ENCODE results near the gene STK11.

Gene STK11

DNA sequence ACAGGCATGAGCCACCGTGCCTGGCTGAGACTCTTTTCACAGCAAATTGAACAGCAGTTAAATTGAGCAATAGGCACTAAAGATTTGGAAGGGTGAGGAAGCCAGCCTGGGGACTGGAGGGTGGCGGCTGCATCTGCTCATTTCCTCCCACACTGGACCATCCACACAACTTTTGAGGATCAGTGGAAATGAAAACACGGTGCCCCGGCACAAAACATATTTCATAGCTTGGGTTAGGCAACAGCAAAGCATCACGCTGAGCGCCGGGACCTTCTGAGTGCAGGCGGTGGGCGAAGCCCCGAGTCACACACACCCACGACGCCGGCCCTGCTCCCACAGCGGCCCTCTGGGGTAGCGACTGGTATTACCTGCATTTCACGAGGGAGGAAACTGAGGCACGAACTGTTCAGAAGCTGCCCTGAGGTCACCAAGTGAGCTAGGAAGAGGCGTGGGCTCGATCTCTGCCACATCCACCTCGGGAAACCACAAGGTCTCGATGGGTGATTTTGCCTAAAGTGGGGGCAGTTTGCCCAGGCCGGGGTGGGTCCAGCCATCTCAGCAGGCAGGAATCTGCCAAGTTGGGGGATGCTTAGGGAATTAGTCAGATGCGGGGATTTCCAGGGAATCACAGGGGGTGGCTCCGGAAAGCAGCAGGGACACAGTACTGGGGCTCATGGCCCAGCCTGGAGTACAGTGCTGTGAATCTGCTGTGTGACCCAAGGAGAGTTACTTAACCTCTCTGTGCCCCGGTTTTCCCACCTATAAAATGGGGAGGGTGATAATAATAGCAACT is 28.1 kb upstream of the STK11 start:
- TF ChIP-seq, protein P1, sequence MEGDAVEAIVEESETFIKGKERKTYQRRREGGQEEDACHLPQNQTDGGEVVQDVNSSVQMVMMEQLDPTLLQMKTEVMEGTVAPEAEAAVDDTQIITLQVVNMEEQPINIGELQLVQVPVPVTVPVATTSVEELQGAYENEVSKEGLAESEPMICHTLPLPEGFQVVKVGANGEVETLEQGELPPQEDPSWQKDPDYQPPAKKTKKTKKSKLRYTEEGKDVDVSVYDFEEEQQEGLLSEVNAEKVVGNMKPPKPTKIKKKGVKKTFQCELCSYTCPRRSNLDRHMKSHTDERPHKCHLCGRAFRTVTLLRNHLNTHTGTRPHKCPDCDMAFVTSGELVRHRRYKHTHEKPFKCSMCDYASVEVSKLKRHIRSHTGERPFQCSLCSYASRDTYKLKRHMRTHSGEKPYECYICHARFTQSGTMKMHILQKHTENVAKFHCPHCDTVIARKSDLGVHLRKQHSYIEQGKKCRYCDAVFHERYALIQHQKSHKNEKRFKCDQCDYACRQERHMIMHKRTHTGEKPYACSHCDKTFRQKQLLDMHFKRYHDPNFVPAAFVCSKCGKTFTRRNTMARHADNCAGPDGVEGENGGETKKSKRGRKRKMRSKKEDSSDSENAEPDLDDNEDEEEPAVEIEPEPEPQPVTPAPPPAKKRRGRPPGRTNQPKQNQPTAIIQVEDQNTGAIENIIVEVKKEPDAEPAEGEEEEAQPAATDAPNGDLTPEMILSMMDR (conservative IDR thresholded peaks at IDR 0.05; ENCODE audit: low read depth, low read length): peak; percentile 63
- peak overlapping the region; percentile 11 for H3K4me3 ChIP-seq (ENCODE audit: low read depth, low read length)
- DNase-seq (ENCODE audit: low read depth): peak; percentile 93

DNA sequence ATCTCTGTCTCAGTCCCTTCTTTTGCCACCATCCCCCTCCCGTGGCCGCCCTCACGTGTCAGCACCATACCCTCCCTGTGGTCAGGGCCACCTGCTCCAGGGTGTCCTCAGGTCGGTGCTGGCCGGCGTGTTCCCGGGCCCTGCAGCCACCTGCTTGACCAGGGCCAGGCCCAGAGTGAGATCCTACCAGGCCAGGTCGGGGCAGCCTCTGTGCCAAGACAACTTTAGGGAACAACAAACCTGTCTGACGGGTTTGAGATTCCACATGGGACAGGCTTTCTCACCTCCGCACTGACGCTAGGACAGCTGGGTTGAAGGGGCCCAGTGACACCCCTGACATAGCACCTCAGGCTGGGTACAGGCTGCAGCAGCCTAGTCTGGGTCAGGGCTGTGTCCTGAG is 24.0 kb upstream of the STK11 start:
- DNase-seq (ENCODE audit: low read depth): no peak
- TF ChIP-seq, protein P1 (conservative IDR thresholded peaks at IDR 0.05; ENCODE audit: low read depth, low read length): no peak
- H3K4me3 ChIP-seq (ENCODE audit: low read depth, low read length): no peak overlapping the region

DNA sequence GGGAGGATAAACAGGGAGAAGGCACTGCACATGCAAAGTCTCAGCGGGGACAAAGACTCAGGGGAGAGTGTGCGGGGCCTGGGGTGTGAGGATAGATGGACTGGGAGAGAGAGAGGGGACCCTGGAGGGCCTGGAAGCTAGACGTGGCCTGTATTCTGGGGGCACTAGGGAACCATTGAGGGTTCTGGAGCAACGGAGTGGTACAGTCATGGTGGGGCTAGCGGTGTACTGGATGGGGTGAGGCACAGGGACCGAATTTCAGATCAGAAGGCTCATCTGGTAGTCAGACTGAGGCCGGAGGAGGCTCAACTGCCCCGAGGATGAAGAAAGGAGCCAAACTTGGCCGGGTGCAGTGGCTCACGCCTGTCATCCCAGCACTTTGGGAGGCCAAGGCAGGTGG is 23.5 kb upstream of the STK11 start:
- DNase-seq (ENCODE audit: low read depth): no peak
- TF ChIP-seq, protein P1 (conservative IDR thresholded peaks at IDR 0.05; ENCODE audit: low read depth, low read length): no peak

DNA sequence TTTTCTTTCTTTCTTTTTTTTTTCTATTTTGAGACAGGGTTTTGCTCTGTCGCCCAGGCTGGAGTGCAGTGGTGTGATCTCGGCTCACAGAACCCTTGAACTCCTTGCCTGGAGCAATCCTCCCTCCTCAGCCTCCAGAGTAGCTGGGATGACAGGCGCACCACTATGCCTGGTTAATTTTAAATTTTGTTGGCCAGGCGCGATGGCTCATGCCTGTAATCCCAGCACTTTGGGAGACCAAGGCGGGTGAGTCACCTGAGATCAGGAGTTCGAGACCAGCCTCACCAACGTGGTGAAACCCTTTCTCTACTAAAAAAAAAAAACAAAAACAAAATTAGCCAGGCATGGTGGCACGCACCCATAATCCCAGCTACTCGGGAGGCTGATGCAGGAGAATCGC is 22.9 kb upstream of the STK11 start:
- H3K4me3 ChIP-seq (ENCODE audit: low read depth, low read length): no peak overlapping the region
- TF ChIP-seq, protein P1 (conservative IDR thresholded peaks at IDR 0.05; ENCODE audit: low read depth, low read length): no peak
- no peak for DNase-seq (ENCODE audit: low read depth)

More for the DNA sequence above, 23.5 kb upstream of the STK11 start:
- no peak overlapping the region for H3K4me3 ChIP-seq (ENCODE audit: low read depth, low read length)

DNA sequence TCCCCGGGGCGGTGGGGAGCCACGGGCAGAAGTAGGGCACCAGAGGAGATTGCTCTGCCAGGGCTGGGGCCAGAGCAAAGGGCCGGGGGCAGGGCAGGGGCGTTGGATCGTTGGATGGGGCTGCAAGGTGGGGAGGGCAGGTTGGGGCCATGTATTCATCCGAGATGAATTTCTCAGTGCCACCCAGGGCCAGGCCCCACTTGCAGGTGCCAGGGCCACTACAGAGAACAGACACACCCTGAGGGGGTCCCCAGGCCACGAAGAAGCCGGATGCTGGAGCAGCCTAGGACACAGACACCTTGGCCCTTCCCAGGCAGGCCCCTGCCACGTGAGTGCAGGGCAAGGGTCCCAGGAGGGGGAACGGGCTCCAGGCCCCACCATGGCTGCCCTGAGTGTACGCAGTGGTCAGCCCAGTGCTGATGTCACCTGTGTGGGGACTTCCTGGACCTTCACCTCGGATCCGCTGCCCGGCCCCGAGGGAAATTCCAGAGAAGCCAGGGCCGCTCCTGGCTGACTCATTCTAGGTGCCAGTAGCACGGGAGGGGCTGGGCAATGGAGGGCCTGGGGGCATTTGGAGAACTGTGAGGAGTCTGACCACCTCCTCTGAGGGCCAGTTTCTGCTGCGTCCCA is 21.9 kb upstream of the STK11 start:
- no peak overlapping the region for H3K4me3 ChIP-seq (ENCODE audit: low read depth, low read length)
- no peak for DNase-seq (ENCODE audit: low read depth)
- TF ChIP-seq, protein P1 (conservative IDR thresholded peaks at IDR 0.05; ENCODE audit: low read depth, low read length): no peak

DNA sequence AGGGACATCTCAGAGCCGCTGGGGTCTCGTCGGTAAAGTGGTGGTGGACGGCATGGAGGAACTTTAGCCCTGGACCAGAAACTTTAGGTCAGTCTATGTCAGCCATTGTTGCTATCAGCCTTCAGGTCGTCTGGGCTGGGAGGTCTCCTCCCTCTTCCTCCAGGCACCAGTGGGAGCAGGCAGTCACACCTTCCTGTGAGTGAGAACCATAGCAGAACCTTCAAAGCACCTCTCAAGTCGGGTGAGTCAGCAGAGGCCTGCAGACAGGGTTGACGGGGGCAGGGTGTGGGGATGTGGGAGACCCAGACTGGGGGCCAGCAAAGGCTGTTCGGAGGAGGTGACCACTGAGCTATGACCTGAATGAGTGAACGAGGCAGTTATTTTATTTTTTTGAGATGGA is 16.2 kb upstream of the STK11 start:
- TF ChIP-seq, protein P1 (conservative IDR thresholded peaks at IDR 0.05; ENCODE audit: low read depth, low read length): no peak
- H3K4me3 ChIP-seq (ENCODE audit: low read depth, low read length): no peak overlapping the region
- DNase-seq (ENCODE audit: low read depth): peak; percentile 48
